ENCODE measurements around the gene NR1H4. TPM values are rescaled to one million over a fixed set of nuclear protein-coding genes. Genes with fewer than 3 reads are reported as not detected.

The NR1H4 gene
- total and polyA plus RNA-seq, 2 experiments from 2014 or later, result not detected

- no peaks in the 10 kb centered on the region for H3K4me1 ChIP-seq (ENCODE audit: insufficient read depth)
- H3K79me2 ChIP-seq (replicated peaks; ENCODE audit: insufficient read depth), result no peaks in the 10 kb centered on the region; the same call in 1 of the 2 replicates
- H3K36me3 ChIP-seq (ENCODE audit: insufficient read depth), result no peaks in the 10 kb centered on the region; the same call in 1 of the 2 replicates
- H3K4me2 ChIP-seq, result no peak overlapping the region
- Mint-ChIP-seq H3K4me1 (no peaks in the 10 kb centered on the region; the same call in 2 of the 3 replicates), H3K4me3 (no peak overlapping the region), H3K27me3 (ENCODE audit: insufficient read depth, low read depth, poor library complexity) (no peaks in the 10 kb centered on the region), H3K36me3 (ENCODE audit: low read depth) (peaks cover 15% of the 10 kb centered on the region), H3K27ac (no peak overlapping the region), H3K9me3 (peaks cover 20% of the 10 kb centered on the region)
- no peaks in the 10 kb centered on the region for H3K27me3 ChIP-seq (ENCODE audit: insufficient read depth)
- no peak overlapping the region for H2AFZ ChIP-seq
- no peak overlapping the region for H3K4me3 ChIP-seq
- TF ChIP-seq STAT1 (IDR thresholded peaks at IDR 0.05; ENCODE audit: unreplicated experiment) (no peak), EZH2 (IDR thresholded peaks at IDR 0.05; ENCODE audit: low read depth, unreplicated experiment) (no peak), ZNF331 (CRISPR knock-in tag; IDR thresholded peaks at IDR 0.05; ENCODE audit: low read depth) (no peak), ETS1 (IDR thresholded peaks at IDR 0.05) (no peak), CREB1 (CRISPR knock-in tag; IDR thresholded peaks at IDR 0.05; ENCODE audit: low read depth) (no peak), ZNF114 (CRISPR knock-in tag; IDR thresholded peaks at IDR 0.05) (no peak), NANOG (IDR thresholded peaks at IDR 0.05; ENCODE audit: borderline replicate concordance) (no peak), ZNF462 (CRISPR knock-in tag; IDR thresholded peaks at IDR 0.05) (no peak), POLR2AphosphoS5 (IDR thresholded peaks at IDR 0.05; ENCODE audit: low read depth) (no peak), JUNB (IDR thresholded peaks at IDR 0.05; ENCODE audit: unreplicated experiment) (no peak), REST (IDR thresholded peaks at IDR 0.05; ENCODE audit: unreplicated experiment) (no peak), EZH2phosphoT487 (IDR thresholded peaks at IDR 0.05; ENCODE audit: unreplicated experiment) (no peak), CTCF (conservative IDR thresholded peaks at IDR 0.05; ENCODE audit: low read depth in 2 of 2) (no peak)
- H3K9me2 ChIP-seq (ENCODE audit: insufficient read depth), result no peaks in the 10 kb centered on the region; the same call in 1 of the 2 replicates
- no peaks in the 10 kb centered on the region for H4K20me1 ChIP-seq (replicated peaks; ENCODE audit: insufficient read depth)
- DNase-seq (ENCODE audit: low spot score) (no peak), ATAC-seq (no peak)
- H3F3A ChIP-seq (replicated peaks; ENCODE audit: low read depth), result no peaks in the 10 kb centered on the region
- H3K27ac ChIP-seq (ENCODE audit: low read depth), result no peak overlapping the region
Measured at GRCh38 chr12:100591979-100592378, 118.3 kb downstream of the NR1H4 start.
